KMS-11 (cell line): ENCODE results near the gene RNU6-9.

ENCODE experiments used
- H2AFZ ChIP-seq: fragments of 200-600 bp; sonication (generic); 2 replicates; pipeline ENCODE4 v1.6.1; 2016; ENCODE audit warnings: antibody characterized with exemption, mixed run types, low read depth
- H3K27ac ChIP-seq: fragments of 200-600 bp; sonication (generic); 2 replicates; pipeline ENCODE4 v1.6.1; 2016; ENCODE audit warnings: mild to moderate bottlenecking, mixed run types
- H3K27me3 ChIP-seq: fragments of 200-600 bp; sonication (generic); 2 replicates; pipeline ENCODE4 v1.6.1; 2017; ENCODE audit warnings: mild to moderate bottlenecking, low read depth, mixed run types, moderate library complexity; ENCODE audit not compliant: insufficient read depth
- H3K36me3 ChIP-seq: fragments of 200-600 bp; sonication (generic); 2 replicates; pipeline ENCODE4 v1.6.1; 2017; ENCODE audit warnings: mild to moderate bottlenecking, mixed run types; ENCODE audit not compliant: insufficient read depth
- H3K4me1 ChIP-seq: fragments of 200-600 bp; sonication (generic); 2 replicates; pipeline ENCODE4 v1.6.1; 2016; ENCODE audit warnings: mild to moderate bottlenecking, low read depth, mixed run types; ENCODE audit not compliant: poor library complexity, severe bottlenecking
- H3K4me2 ChIP-seq: fragments of 200-600 bp; sonication (generic); 2 replicates; pipeline ENCODE4 v1.7.0; 2016; ENCODE audit warnings: mild to moderate bottlenecking, mixed run types
- H3K4me3 ChIP-seq: fragments of 200-600 bp; sonication (generic); IDR thresholded peaks from 2 replicates; pipeline ENCODE4 v1.6.1; 2017; ENCODE audit warnings: low read depth, low read length, mixed read lengths; ENCODE audit not compliant: insufficient read depth
- H3K79me2 ChIP-seq: fragments of 200-600 bp; sonication (generic); 2 replicates; pipeline ENCODE4 v1.6.1; 2016; ENCODE audit warnings: low read depth, mixed run types; ENCODE audit not compliant: insufficient read depth
- H3K9ac ChIP-seq: fragments of 200-600 bp; sonication (generic); 2 replicates; pipeline ENCODE4 v1.6.1; 2016; ENCODE audit warnings: mild to moderate bottlenecking, mixed run types
- H4K20me1 ChIP-seq: fragments of 200-600 bp; sonication (generic); 2 replicates; pipeline ENCODE4 v1.6.1; 2016; ENCODE audit warnings: mild to moderate bottlenecking, mixed run types; ENCODE audit not compliant: insufficient read depth
- TF ChIP-seq, protein P1 (sequence below): fragments of 200-600 bp; sonication (generic); conservative IDR thresholded peaks from 2 replicates; pipeline ENCODE4 v1.6.1; 2017; ENCODE audit warnings: low read depth, mild to moderate bottlenecking, antibody characterized with exemption, low read length, moderate library complexity, mixed read lengths

Gene RNU6-9

DNA sequence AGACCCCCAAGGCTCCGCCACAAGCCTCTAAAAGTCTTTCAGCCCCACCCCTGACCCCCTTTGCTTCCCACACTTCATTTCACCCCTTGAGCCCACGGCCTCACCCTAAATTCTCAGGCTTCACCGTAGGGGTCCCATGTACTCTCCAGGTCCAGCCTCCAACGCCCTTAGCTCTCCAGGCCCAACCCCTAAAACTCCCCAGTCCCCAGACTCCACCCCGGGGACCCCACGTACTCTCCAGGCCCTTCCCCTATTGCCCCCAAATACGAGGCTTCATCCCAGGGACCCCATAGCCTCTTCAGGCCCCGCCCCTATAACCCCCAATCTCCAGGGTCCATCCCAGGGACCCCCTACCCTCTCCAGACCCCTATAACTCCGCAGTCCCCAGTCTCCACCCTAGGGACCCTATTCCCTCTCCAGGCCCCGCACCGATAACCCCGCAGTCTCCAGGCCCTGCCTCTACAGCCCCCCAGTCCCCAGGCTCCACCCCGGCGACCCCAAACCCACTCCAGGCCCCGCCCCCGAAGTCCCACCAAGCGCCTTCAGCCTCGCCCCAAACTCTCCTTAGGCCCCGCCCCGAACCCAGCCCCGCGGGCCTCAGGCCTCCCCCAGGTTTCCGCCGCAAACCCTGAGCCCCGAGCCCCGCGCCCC, 916 bp upstream of the RNU6-9 start:
- H2AFZ ChIP-seq = no peak overlapping the region
- TF ChIP-seq, protein P1, sequence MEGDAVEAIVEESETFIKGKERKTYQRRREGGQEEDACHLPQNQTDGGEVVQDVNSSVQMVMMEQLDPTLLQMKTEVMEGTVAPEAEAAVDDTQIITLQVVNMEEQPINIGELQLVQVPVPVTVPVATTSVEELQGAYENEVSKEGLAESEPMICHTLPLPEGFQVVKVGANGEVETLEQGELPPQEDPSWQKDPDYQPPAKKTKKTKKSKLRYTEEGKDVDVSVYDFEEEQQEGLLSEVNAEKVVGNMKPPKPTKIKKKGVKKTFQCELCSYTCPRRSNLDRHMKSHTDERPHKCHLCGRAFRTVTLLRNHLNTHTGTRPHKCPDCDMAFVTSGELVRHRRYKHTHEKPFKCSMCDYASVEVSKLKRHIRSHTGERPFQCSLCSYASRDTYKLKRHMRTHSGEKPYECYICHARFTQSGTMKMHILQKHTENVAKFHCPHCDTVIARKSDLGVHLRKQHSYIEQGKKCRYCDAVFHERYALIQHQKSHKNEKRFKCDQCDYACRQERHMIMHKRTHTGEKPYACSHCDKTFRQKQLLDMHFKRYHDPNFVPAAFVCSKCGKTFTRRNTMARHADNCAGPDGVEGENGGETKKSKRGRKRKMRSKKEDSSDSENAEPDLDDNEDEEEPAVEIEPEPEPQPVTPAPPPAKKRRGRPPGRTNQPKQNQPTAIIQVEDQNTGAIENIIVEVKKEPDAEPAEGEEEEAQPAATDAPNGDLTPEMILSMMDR = no peak
- no peaks in the 10 kb centered on the region for H4K20me1 ChIP-seq

DNA sequence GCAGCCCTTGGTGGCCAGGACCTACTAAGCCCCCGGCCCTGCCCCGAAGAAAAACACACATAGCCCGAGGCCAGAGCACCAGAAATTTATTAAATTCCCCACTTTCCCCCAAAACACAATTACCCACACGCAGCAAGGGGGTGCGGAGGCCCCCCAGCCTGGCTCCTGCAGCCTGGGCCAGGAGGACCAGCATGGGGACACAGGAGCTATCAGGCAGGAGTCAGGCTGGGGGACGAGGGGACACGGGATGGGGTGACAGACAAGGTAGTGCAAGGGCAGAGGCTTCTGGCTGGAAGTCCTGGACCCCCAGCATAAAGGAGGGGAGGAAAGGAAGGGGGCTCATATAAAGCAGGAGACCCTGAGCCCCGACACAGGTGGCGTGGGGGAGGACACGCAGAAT, 3.1 kb downstream of the RNU6-9 start:
- Histone ChIP-seq H4K20me1 (no peaks in the 10 kb centered on the region), H3K4me1 (no peaks in the 10 kb centered on the region), H3K4me2 (no peak overlapping the region), H3K9ac (no peak overlapping the region), H2AFZ (no peak overlapping the region), H3K27ac (no peak overlapping the region), H3K36me3 (no peaks in the 10 kb centered on the region), H3K79me2 (peaks cover 5% of the 10 kb centered on the region; the same call in 1 of the 2 replicates), H3K4me3 (no peak overlapping the region), H3K27me3 (no peaks in the 10 kb centered on the region)
- TF ChIP-seq, protein P1 = no peak

More for the DNA sequence above, 916 bp upstream of the RNU6-9 start:
- Histone ChIP-seq H3K27me3 (no peaks in the 10 kb centered on the region), H3K4me1 (no peaks in the 10 kb centered on the region), H3K4me2 (peak overlapping the region; percentile 91), H3K36me3 (no peaks in the 10 kb centered on the region), H3K4me3 (no peak overlapping the region), H3K9ac (peak overlapping the region; percentile 67; the same call in 1 of the 2 replicates), H3K79me2 (peaks cover 9% of the 10 kb centered on the region; the same call in 1 of the 2 replicates), H3K27ac (peak overlapping the region; percentile 33; the same call in 1 of the 2 replicates)

DNA sequence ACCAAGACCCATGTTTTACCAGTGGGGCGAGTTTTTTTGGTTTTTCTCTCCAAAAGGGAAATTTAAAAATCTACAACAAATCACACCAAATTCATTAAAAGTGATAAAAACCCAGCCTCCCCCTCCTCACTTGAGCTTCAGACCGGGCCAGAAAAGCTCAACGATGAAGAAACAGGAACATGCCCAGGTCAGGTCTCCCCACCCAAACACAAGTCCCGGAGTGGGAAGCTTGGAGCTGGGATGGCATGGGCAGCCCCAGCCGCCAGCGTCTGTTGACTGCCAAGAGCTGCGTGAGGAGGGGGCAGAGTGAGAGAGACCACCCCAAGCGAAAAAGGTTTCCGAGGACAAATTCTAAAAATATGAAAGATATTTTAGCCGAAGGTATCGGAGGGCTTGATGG, 3.7 kb downstream of the RNU6-9 start:
- H3K4me3 ChIP-seq = no peak overlapping the region
- no peak overlapping the region for H3K9ac ChIP-seq
- H4K20me1 ChIP-seq = no peaks in the 10 kb centered on the region
- no peak overlapping the region for H3K27ac ChIP-seq
- H3K4me1 ChIP-seq = no peaks in the 10 kb centered on the region
- H3K4me2 ChIP-seq = no peak overlapping the region
- H3K36me3 ChIP-seq = no peaks in the 10 kb centered on the region
- H3K27me3 ChIP-seq = no peaks in the 10 kb centered on the region
- peaks cover 5% of the 10 kb centered on the region; the same call in 1 of the 2 replicates for H3K79me2 ChIP-seq
- TF ChIP-seq, protein P1 = no peak
- H2AFZ ChIP-seq = no peak overlapping the region

DNA sequence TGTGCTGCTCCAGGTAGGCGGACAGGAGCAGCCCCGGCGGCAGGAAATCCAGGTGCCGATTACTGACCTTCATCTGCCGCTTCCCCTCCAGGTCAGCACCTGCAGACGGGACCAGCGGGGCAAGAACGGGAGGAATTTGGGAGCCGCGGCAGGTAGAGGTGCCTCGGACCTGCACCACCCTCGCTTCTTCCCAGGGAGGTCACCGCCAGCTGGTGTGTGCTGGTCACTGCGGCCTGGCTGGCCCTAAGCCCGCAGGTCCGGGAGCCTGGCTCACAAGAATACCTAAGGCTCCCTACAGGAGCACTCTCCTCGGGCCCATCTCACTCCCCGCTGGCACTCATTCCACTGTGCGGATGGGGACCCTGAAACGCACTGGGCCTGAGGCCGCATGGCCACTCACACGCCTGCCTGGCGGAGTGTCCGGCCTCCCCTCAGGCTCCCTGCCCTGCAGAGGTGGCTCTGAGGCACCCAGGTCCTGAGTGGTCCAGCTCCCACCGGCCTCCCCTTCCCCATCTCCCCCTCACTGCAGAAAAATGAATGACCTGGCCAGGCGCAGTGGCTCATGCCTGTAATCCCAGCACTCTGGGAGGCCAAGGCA, 4.3 kb downstream of the RNU6-9 start:
- H3K4me2 ChIP-seq = no peak overlapping the region
- no peaks in the 10 kb centered on the region for H4K20me1 ChIP-seq

More for the DNA sequence above, 4.3 kb downstream of the RNU6-9 start:
- H3K27me3 ChIP-seq = no peaks in the 10 kb centered on the region
- H2AFZ ChIP-seq = no peak overlapping the region
- no peaks in the 10 kb centered on the region for H3K4me1 ChIP-seq
- no peaks in the 10 kb centered on the region for H3K36me3 ChIP-seq
- TF ChIP-seq, protein P1 = no peak
- H3K27ac ChIP-seq = no peak overlapping the region
- H3K4me3 ChIP-seq = no peak overlapping the region
- H3K9ac ChIP-seq = no peak overlapping the region
- H3K79me2 ChIP-seq = no peaks in the 10 kb centered on the region
